ENCODE measurements around the gene HOXA9. TPM values are rescaled to one million over a fixed set of nuclear protein-coding genes. Genes with fewer than 3 reads are reported as not detected.

The HOXA9 gene
- total RNA-seq, 6 donors from 2014 or later, result 0.30 to 6.1 (median 0.49) TPM; not detected in 1

DNA sequence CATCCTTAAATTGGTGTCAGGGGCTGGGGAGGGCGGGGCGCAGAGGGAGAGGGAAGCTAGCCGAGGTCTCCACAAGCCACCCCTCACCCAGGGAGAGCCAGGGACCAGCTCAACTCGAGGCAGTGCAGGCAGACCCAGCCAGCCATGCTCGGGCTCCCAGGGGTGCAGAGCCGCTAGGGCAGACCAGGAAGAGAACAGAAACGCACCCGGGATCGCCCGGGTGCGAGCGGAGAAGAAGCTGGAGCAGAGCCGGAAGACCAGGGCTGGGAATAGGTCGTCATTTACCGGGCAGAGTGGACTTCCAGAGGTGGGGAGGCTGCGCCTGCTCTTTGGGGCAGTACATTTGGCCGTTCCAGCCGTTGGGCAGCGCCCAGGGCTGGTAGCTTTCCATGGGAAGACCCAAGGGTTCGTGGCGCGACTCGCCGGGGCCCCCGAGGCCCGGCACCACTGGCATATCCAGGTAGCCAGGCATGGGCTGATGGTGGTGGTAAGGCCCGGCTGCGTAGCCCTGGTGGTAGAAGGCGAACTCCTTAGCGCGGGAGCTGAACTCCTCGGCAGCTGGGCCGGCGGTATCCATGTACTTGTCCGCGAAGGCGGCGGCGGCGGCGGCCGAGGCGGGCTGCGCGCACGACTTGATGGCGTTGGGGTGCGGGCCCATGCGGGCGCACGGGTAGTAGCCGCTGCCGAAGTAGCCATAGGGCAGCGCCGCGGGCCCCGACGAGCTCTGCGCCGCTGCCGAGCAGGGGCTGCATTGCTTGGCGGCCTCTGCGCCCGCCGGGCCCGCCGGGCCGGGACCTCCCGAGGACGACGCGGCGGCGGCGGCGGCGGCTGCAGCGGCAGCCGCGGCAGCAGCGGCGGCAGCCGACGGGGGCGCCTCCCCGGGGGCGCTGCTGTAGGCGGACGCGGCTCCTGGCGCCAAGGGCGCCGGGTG is 33.8 kb upstream of the HOXA9 start:
- ATAC-seq (ENCODE audit: low FRiP score in 2 of 2) (peak in 1 of 2 donors; percentile 10), DNase-seq (peak in 1 of 2 donors; percentile 88)
- TF ChIP-seq POLR2AphosphoS5 (IDR thresholded peaks at IDR 0.05), result no peak
- TF ChIP-seq, protein P1, sequence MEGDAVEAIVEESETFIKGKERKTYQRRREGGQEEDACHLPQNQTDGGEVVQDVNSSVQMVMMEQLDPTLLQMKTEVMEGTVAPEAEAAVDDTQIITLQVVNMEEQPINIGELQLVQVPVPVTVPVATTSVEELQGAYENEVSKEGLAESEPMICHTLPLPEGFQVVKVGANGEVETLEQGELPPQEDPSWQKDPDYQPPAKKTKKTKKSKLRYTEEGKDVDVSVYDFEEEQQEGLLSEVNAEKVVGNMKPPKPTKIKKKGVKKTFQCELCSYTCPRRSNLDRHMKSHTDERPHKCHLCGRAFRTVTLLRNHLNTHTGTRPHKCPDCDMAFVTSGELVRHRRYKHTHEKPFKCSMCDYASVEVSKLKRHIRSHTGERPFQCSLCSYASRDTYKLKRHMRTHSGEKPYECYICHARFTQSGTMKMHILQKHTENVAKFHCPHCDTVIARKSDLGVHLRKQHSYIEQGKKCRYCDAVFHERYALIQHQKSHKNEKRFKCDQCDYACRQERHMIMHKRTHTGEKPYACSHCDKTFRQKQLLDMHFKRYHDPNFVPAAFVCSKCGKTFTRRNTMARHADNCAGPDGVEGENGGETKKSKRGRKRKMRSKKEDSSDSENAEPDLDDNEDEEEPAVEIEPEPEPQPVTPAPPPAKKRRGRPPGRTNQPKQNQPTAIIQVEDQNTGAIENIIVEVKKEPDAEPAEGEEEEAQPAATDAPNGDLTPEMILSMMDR (IDR thresholded peaks at IDR 0.05), result peak in 1 of 6 experiments; percentile 19
- whole genome bisulfite sequencing, 2 donors, result 6 to 9% methylated on average over 24 to 31 of the region's 93 CpGs
- no peak overlapping the region for H3K27ac ChIP-seq
- H3K9me3 ChIP-seq, result no peaks in the 10 kb centered on the region
- peak overlapping the region in 3 of 4 donors; percentile 29 to 43 (median 32) for H3K4me3 ChIP-seq
- no peaks in the 10 kb centered on the region for H3K36me3 ChIP-seq
- H3K27me3 ChIP-seq, result peaks cover 6 to 92% (median 59%) of the 10 kb centered on the region in 4 donors
- H3K4me1 ChIP-seq, result peaks cover 24 to 41% (median 29%) of the 10 kb centered on the region in 4 donors

DNA sequence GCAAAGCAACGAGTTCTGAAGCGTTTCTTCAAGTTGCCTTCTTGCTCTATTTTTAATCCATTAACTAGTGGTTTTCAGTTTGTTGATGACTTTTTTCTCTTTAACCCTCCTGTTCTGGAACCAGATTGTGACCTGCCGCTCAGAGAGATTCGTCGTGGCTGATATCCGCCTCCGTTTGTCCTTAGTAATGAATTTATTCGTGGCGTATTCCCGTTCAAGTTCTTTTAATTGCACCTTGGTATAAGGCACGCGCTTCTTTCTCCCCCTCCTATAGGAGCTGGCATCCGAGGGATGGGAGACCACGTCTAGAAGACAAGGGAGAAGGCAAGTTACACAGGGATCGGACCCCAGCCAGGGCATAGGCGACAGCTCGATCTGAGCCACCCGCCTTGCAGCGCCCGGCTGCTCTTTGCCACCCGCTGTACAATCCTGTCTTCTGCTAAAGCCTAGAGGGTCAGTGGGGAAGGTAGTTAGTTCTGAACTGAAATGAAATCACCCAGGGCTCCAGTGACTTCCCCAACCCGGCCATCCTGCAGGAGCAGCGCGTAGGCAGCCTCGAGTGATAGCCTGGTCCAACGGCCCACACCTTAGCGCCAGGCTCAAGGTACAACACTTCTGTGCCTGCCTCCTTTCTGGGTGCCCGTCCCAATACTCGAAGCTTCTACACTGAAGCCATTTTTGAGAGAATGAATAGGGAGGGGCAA is 33.0 kb upstream of the HOXA9 start:
- DNase-seq (peak in 1 of 2 donors; percentile 46), ATAC-seq (ENCODE audit: low FRiP score in 2 of 2) (no peak)
- H3K27me3 ChIP-seq, result peaks cover 3 to 92% (median 60%) of the 10 kb centered on the region in 4 donors
- no peak overlapping the region for H3K27ac ChIP-seq
- H3K9me3 ChIP-seq, result no peaks in the 10 kb centered on the region
- peak overlapping the region in 1 of 4 donors; percentile 43 for H3K4me3 ChIP-seq
- H3K4me1 ChIP-seq, result peaks cover 26 to 42% (median 31%) of the 10 kb centered on the region in 4 donors
- TF ChIP-seq POLR2A (IDR thresholded peaks at IDR 0.05), result no peak
- no peak for TF ChIP-seq EP300 (IDR thresholded peaks at IDR 0.05)
- TF ChIP-seq, protein P1 (IDR thresholded peaks at IDR 0.05), result no peak
- no peak for TF ChIP-seq POLR2AphosphoS5 (IDR thresholded peaks at IDR 0.05)
- WGBS, 2 donors, result 13 to 15% methylated on average over 29 of the region's 29 CpGs
- H3K36me3 ChIP-seq, result no peaks in the 10 kb centered on the region

DNA sequence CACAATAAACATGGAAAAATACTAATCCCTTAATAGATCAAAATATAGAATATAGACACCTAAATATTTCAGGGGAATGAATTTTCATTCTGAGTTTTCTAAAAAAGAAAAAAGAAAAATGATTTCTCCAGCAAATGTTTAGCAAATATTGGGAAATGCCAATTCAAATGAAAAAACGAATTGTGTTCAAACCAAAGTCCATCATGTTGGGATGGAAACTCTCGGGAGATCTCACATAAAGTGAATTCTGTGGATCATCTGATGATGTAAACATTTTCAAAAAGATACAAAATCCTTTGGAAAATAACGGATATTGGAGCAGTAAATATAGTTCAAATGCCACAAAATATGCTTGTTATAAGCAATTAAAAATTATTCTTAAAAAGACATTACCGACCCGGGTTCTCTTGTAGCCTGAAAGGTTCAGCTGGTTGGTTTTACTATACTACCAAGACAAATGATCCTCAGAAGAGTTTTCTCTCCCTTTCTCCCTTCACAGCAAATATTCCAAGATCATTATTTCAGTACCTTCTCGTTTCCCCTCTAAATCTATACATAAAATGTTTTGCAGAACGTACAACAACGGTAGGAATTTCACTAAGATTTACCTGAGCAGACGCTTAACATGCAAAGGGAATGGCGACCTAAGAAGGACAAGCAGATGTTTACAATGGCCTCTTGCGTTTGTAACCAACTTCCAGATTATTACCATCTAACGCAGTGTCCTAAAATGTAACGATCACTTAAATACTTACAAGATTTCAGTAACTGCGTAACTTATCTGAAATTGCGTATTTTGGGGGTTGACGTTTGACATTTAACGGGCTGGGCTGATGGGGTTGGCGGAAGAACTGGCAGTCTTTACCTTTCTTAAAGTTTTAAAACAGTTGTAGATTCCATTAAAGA is 32.1 kb upstream of the HOXA9 start:
- Histone ChIP-seq H3K4me1 (peaks cover 35 to 50% (median 39%) of the 10 kb centered on the region in 4 donors), H3K27ac (no peak overlapping the region), H3K36me3 (no peaks in the 10 kb centered on the region), H3K9me3 (no peaks in the 10 kb centered on the region), H3K27me3 (peaks cover 2 to 93% (median 63%) of the 10 kb centered on the region in 4 donors), H3K4me3 (no peak overlapping the region)
- TF ChIP-seq, protein P1 (IDR thresholded peaks at IDR 0.05), result no peak
- TF ChIP-seq EP300 (IDR thresholded peaks at IDR 0.05), result no peak
- DNase-seq (no peak), ATAC-seq (ENCODE audit: low FRiP score in 2 of 2) (no peak)
- WGBS, 2 donors, result 18 to 21% methylated on average over 18 of the region's 18 CpGs

DNA sequence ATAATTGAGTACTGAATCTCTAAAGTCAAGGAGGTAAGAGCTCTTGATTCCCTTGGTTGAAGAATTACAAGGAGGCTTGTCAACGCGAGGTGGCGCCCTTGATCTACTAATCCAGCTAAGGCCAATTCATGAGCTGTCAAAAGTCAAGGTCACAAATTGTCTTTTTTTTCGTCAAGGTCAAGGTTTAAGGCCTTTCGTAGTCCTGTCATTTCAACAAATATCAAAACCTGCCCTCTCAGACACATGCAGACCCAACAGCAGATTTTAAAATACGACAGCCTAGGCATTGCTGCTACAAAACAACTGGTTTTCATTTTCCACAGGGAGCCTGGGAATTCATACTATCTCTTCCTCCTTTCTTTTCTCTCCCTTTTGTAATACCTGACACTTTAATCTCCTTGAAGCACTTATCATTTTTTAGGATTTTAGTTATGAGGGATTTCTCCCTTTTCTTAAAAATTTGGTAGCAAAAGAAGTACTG is 31.0 kb upstream of the HOXA9 start:
- DNase-seq (peak in 1 of 2 donors; percentile 79), ATAC-seq (ENCODE audit: low FRiP score in 2 of 2) (peak in 1 of 2 donors; percentile 58)
- H3K4me3 ChIP-seq, result no peak overlapping the region
- WGBS, 2 donors, result 2 to 4% methylated on average over 6 of the region's 6 CpGs
- TF ChIP-seq POLR2A (IDR thresholded peaks at IDR 0.05) (no peak), POLR2AphosphoS5 (IDR thresholded peaks at IDR 0.05) (no peak), EP300 (IDR thresholded peaks at IDR 0.05) (no peak)
- TF ChIP-seq, protein P1 (IDR thresholded peaks at IDR 0.05), result peak; percentile 47 to 77 (median 74)
- H3K4me1 ChIP-seq, result peaks cover 35 to 46% (median 41%) of the 10 kb centered on the region in 4 donors
- peaks cover 2 to 93% (median 62%) of the 10 kb centered on the region in 4 donors for H3K27me3 ChIP-seq
- no peak overlapping the region for H3K27ac ChIP-seq
- no peaks in the 10 kb centered on the region for H3K36me3 ChIP-seq
- H3K9me3 ChIP-seq, result no peaks in the 10 kb centered on the region
